IMR-90 (cell line): ENCODE results near the gene PRC1. TPM values are rescaled to one million over a fixed set of nuclear protein-coding genes. Genes with fewer than 3 reads are reported as not detected.

Experiments
- ATAC-seq: fragments of 200-7000 bp; cut with Tn5 transposase; 2 replicates; pipeline ENCODE4 v1.9.1; 2020; ENCODE audit warnings: low read depth, mild to moderate bottlenecking, moderate library complexity
- BruUV-seq: library from RNA; stranded (reverse); fragments of 400-500 nt; replicated peaks from 2 replicates; lab custom pipeline; 2021; lab: Mats Ljungman, UMichigan
- CTCF ChIA-PET: fragments of 300-600 bp; formaldehyde crosslinking; extraction: SDS; loops from one replicate; lab custom pipeline; 2021; ENCODE audit warnings: antibody characterized with exemption; lab: Yijun Ruan, JAX
- POLR2A ChIA-PET: fragments of 300-600 bp; sonication (Branson Sonifier 250); formaldehyde crosslinking; loops from one replicate; lab custom pipeline; 2022; ENCODE audit warnings: antibody characterized with exemption; ENCODE audit not compliant: unreplicated experiment; lab: Charles Lee
- DNase-seq: peaks from one replicate; pipeline ENCODE4 v3.0.0; 2013
- H2AFZ ChIP-seq: replicated peaks from 2 replicates; pipeline ENCODE3; 2013; ENCODE audit warnings: low read length, mild to moderate bottlenecking; ENCODE audit not compliant: poor library complexity
- H2AK5ac ChIP-seq: 2 replicates; pipeline ENCODE4 v1.6.1; 2013; ENCODE audit warnings: low read depth, low read length, inconsistent platforms
- H2AK9ac ChIP-seq: replicated peaks from 2 replicates; pipeline ENCODE3; 2013; ENCODE audit warnings: mild to moderate bottlenecking, low read depth, low read length, moderate library complexity; ENCODE audit not compliant: poor library complexity
- H2BK120ac ChIP-seq: 2 replicates; pipeline ENCODE4 v1.6.1; 2013; ENCODE audit warnings: low read depth, low read length, inconsistent platforms
- H2BK15ac ChIP-seq: 3 replicates; pipeline ENCODE4 v1.6.1; 2013; ENCODE audit warnings: low read depth, low read length, inconsistent platforms
- H2BK20ac ChIP-seq: 2 replicates; pipeline ENCODE4 v1.6.1; 2013; ENCODE audit warnings: low read depth, mild to moderate bottlenecking, inconsistent platforms, low read length, moderate library complexity
- H2BK5ac ChIP-seq: 2 replicates; pipeline ENCODE4 v1.6.1; 2013; ENCODE audit warnings: mild to moderate bottlenecking, low read depth, low read length, inconsistent platforms; ENCODE audit not compliant: poor library complexity, severe bottlenecking
- H3K14ac ChIP-seq: replicated peaks from 2 replicates; pipeline ENCODE4 v1.6.1; 2013; ENCODE audit warnings: low read depth, low read length, inconsistent platforms
- H3K18ac ChIP-seq: 2 replicates; pipeline ENCODE4 v1.6.1; 2013; ENCODE audit warnings: low read depth, low read length, control low read depth
- H3K23ac ChIP-seq: 2 replicates; pipeline ENCODE4 v1.6.1; 2013; ENCODE audit warnings: low read depth, low read length, inconsistent platforms
- H3K27ac ChIP-seq: 2 replicates; pipeline ENCODE4 v1.5.1; 2013; ENCODE audit warnings: mild to moderate bottlenecking, control low read depth, low read length; ENCODE audit not compliant: insufficient read depth
- H3K27me3 ChIP-seq: 2 replicates; pipeline ENCODE4 v1.6.1; 2013; ENCODE audit warnings: low read length; ENCODE audit not compliant: control insufficient read depth, insufficient read depth
- H3K36me3 ChIP-seq: 2 replicates; pipeline ENCODE4 v1.6.1; 2013; ENCODE audit warnings: low read length, mixed read lengths; ENCODE audit not compliant: control insufficient read depth, insufficient read depth
- H3K4ac ChIP-seq: 2 replicates; pipeline ENCODE4 v1.6.1; 2013; ENCODE audit warnings: low read depth, low read length, inconsistent platforms
- H3K4me1 ChIP-seq: 2 replicates; pipeline ENCODE4 v1.6.1; 2013; ENCODE audit warnings: low read length, mixed read lengths; ENCODE audit not compliant: control insufficient read depth, insufficient read depth
- H3K4me2 ChIP-seq: 2 replicates; pipeline ENCODE4 v1.6.1; 2013; ENCODE audit warnings: low read depth, mild to moderate bottlenecking, control low read depth, low read length, moderate library complexity
- H3K4me3 ChIP-seq: 2 replicates; pipeline ENCODE4 v1.5.1; 2013; ENCODE audit warnings: low read depth, mild to moderate bottlenecking, control low read depth, low read length, moderate library complexity; ENCODE audit not compliant: insufficient read depth
- H3K56ac ChIP-seq: 2 replicates; pipeline ENCODE4 v1.6.1; 2013; ENCODE audit warnings: low read length, inconsistent platforms; ENCODE audit not compliant: insufficient read depth; ENCODE audit errors: extremely low read depth
- H3K79me1 ChIP-seq, 2 experiments: 2 replicates each; pipeline ENCODE4 v1.6.1; 2013; ENCODE audit warnings: low read length in 2 of 2, inconsistent platforms in 1 of 2, low read depth in 1 of 2
- H3K9ac ChIP-seq: 2 replicates; pipeline ENCODE4 v1.6.1; 2013; ENCODE audit warnings: low read depth, low read length, control low read depth
- H3K9me1 ChIP-seq: 2 replicates; pipeline ENCODE4 v1.6.1; 2013; ENCODE audit warnings: low read length, inconsistent platforms; ENCODE audit not compliant: insufficient read depth
- H3K9me3 ChIP-seq: 2 replicates; pipeline ENCODE4 v1.6.1; 2013; ENCODE audit warnings: low read length; ENCODE audit not compliant: control insufficient read depth, insufficient read depth
- H4K20me1 ChIP-seq: 2 replicates; pipeline ENCODE4 v1.6.1; 2013; ENCODE audit warnings: low read length, inconsistent platforms; ENCODE audit not compliant: insufficient read depth
- H4K5ac ChIP-seq: 2 replicates; pipeline ENCODE4 v1.6.1; 2013; ENCODE audit warnings: mild to moderate bottlenecking, low read depth, low read length, control low read depth
- H4K8ac ChIP-seq, 2 experiments: 2 replicates each; pipeline ENCODE4 v1.6.1; 2013; ENCODE audit warnings: low read depth in 2 of 2, low read length in 2 of 2, control low read depth in 1 of 2, inconsistent platforms in 1 of 2
- H4K91ac ChIP-seq: 2 replicates; pipeline ENCODE4 v1.6.1; 2013; ENCODE audit warnings: low read depth, low read length, inconsistent platforms; ENCODE audit not compliant: insufficient read depth
- RAD21 ChIP-seq: IDR thresholded peaks from 2 replicates; pipeline ENCODE4 v1.6.1; 2012; ENCODE audit warnings: low read length, improper control_type of control experiment
- SMC3 ChIP-seq: fragments of 150-350 bp; IDR thresholded peaks from 2 replicates; pipeline ENCODE4 v1.6.1; 2016; ENCODE audit warnings: low read depth, mild to moderate bottlenecking, antibody characterized with exemption, low read length, moderate library complexity
- WGBS, 2 experiments: methylation state at CpG; one replicate each; pipeline versions ENCODE4 v1.1.5 to v1.1.7; 2013; ENCODE audit warnings: missing lambda C conversion rate in 2 of 2; ENCODE audit not compliant: insufficient read length in 1 of 2; ENCODE audit errors: extremely low coverage in 2 of 2; 5-methylcytosine and 5-hydroxymethylcytosine counted together
- dilution Hi-C: fragments of 300-500 bp; cut with HindIII; formaldehyde crosslinking; loops from one replicate; pipeline ENCODE4 v1.14.3; 2018; ENCODE audit warnings: low sequenced_read_pairs; ENCODE audit not compliant: unreplicated experiment
- in situ Hi-C: fragments of 300-500 bp; cut with MboI; formaldehyde crosslinking; loops from 3 replicates; pipeline ENCODE4 v1.14.3; 2019; ENCODE audit warnings: low sequenced_read_pairs, inconsistent platforms, mixed read lengths
- intact Hi-C: fragments of 100-400 bp; cut with micrococcal nuclease; formaldehyde crosslinking; loops from 2 replicates; pipeline ENCODE4 v1.10.0; 2022
- polyA plus RNA-seq, 3 experiments: library from polyadenylated mRNA; depleted of rRNA; stranded (reverse); fragments of >200 nt; gene quantifications; 2 replicates each; pipeline ENCODE4 v1.2.3, GENCODE V29; 2012; ENCODE audit warnings: low replicate concordance in 1 of 3
- total RNA-seq: library from RNA; depleted of rRNA; stranded (reverse); fragments of >200 nt; gene quantifications from 2 replicates; pipeline ENCODE4 v1.2.3, GENCODE V29; 2012

PRC1 gene
- total and polyA plus RNA-seq, 2 of the 4 experiments (the other 2 are of a cell fraction): 131 to 148 TPM

GRCh38 chr15:90957791-90958190 lies 36.5 kb downstream of the PRC1 start:
- Histone ChIP-seq H3K27ac (no peak overlapping the region), H3K9me3 (no peaks in the 10 kb centered on the region), H3K9me1 (no peaks in the 10 kb centered on the region), H3K27me3 (no peaks in the 10 kb centered on the region), H3K4me1 (peaks cover 6% of the 10 kb centered on the region), H2AK9ac (peak overlapping the region; percentile 47), H3K23ac (no peak overlapping the region; the same call in 1 of the 2 replicates), H2BK120ac (no peak overlapping the region), H3K56ac (no peak overlapping the region), H2AFZ (peak overlapping the region; percentile 90), H3K36me3 (peaks cover 32% of the 10 kb centered on the region), H3K18ac (no peak overlapping the region), H3K9ac (no peak overlapping the region; the same call in 1 of the 2 replicates), H2BK15ac (no peak overlapping the region), H4K20me1 (no peaks in the 10 kb centered on the region; the same call in 1 of the 2 replicates), H3K4me2 (peak overlapping the region; percentile 79), H3K14ac (no peak overlapping the region), H4K8ac (peak overlapping the region; percentile 60 to 68; a peak in 3 of 4 replicates), H2AK5ac (0 out of 2 replicates have a peak overlapping the region, but pooled peaks have one; percentile 27), H4K91ac (no peak overlapping the region), H3K4ac (peak overlapping the region; percentile 4), H3K4me3 (no peak overlapping the region), H2BK20ac (no peak overlapping the region), H3K79me1 (peaks cover 6 to 27% of the 10 kb centered on the region in 2 experiments; a peak in 3 of 4 replicates), H4K5ac (0 out of 2 replicates have a peak overlapping the region, but pooled peaks have one; percentile 13), H2BK5ac (no peak overlapping the region)
- ChIA-PET POLR2A (no interaction called here), CTCF (interaction anchor here (1.0 to 2.6 kb wide), 6 partner anchors 10 to 314 kb away, joined by 3 to 10 read pairs (median 8); partner anchors contain the start of gene UNC45A)
- in situ Hi-C loops: loop anchor here (10.0 kb wide), 1 partner anchor 317 kb away; no protein-coding TSS in a partner anchor
- dilution Hi-C loops: no loop called here
- WGBS, 2 experiments: 75% methylated on average over 2 of the region's 6 CpGs; no CpG with 5 or more reads in 1 of the 2 experiments
- intact Hi-C loops: loop anchor here (2.0 kb wide), 2 partner anchors 37 to 267 kb away; partner anchors contain the start of gene PRC1
- DNase-seq: no peak
- TF ChIP-seq SMC3 (no peak), RAD21 (no peak)
- BruUV-seq: no TSS peak
- ATAC-seq: no peak
